GM23338 (cell line): ENCODE results near the gene TRAPPC12. TPM values are rescaled to one million over a fixed set of nuclear protein-coding genes. Genes with fewer than 3 reads are reported as not detected.

Experiments used
- ATAC-seq: fragments of 200-7000 bp; cut with Tn5 transposase; 3 replicates; pipeline ENCODE4 v1.9.1; 2020
- DNase-seq: peaks from one replicate; pipeline ENCODE4 v3.0.0-alpha.2; 2015; ENCODE audit warnings: low spot score
- H2AFZ ChIP-seq: fragments of 200-600 bp; sonication (generic); 2 replicates; pipeline ENCODE4 v1.8.0; 2016; ENCODE audit warnings: antibody characterized with exemption, mild to moderate bottlenecking, moderate library complexity
- H3F3A ChIP-seq: fragments of 200-600 bp; sonication (generic); replicated peaks from 2 replicates; pipeline ENCODE4 v1.8.0; 2017; ENCODE audit warnings: antibody characterized with exemption, mixed run types, low read depth
- H3K27ac ChIP-seq: fragments of 200-600 bp; sonication (generic); 2 replicates; pipeline ENCODE4 v1.6.1; 2016; ENCODE audit warnings: low read depth
- H3K27me3 ChIP-seq: fragments of 200-600 bp; sonication (generic); 2 replicates; pipeline ENCODE4 v1.8.0; 2016; ENCODE audit warnings: mild to moderate bottlenecking, mixed run types, moderate library complexity; ENCODE audit not compliant: insufficient read depth
- H3K36me3 ChIP-seq: fragments of 200-600 bp; sonication (generic); 2 replicates; pipeline ENCODE4 v1.8.0; 2016; ENCODE audit warnings: mild to moderate bottlenecking; ENCODE audit not compliant: insufficient read depth
- H3K4me1 ChIP-seq: fragments of 200-600 bp; sonication (generic); 2 replicates; pipeline ENCODE4 v1.8.0; 2016; ENCODE audit warnings: mild to moderate bottlenecking, moderate library complexity; ENCODE audit not compliant: insufficient read depth
- H3K4me2 ChIP-seq: fragments of 200-600 bp; sonication (generic); 2 replicates; pipeline ENCODE4 v1.7.1; 2017; ENCODE audit warnings: mixed run types
- H3K4me3 ChIP-seq: fragments of 200-600 bp; sonication (generic); 2 replicates; pipeline ENCODE4 v1.6.1; 2016; ENCODE audit warnings: mixed run types
- H3K79me2 ChIP-seq: fragments of 200-600 bp; sonication (generic); replicated peaks from 2 replicates; pipeline ENCODE4 v1.8.0; 2017; ENCODE audit warnings: mild to moderate bottlenecking; ENCODE audit not compliant: insufficient read depth
- H3K9me2 ChIP-seq: fragments of 200-600 bp; sonication (generic); 2 replicates; pipeline ENCODE4 v1.8.0; 2017; ENCODE audit not compliant: insufficient read depth
- H4K20me1 ChIP-seq: fragments of 200-600 bp; sonication (generic); replicated peaks from 2 replicates; pipeline ENCODE4 v1.8.0; 2017; ENCODE audit warnings: mild to moderate bottlenecking; ENCODE audit not compliant: insufficient read depth
- H3K27ac Mint-ChIP-seq: 2 replicates; pipeline ENCODE4 v1.8.0; 2020; ENCODE audit warnings: inconsistent platforms, mild to moderate bottlenecking, moderate library complexity, mixed read lengths
- H3K27me3 Mint-ChIP-seq: 3 replicates; pipeline ENCODE4 v1.8.0; 2022; ENCODE audit warnings: low read depth, mild to moderate bottlenecking, moderate library complexity, mixed read lengths, inconsistent platforms; ENCODE audit not compliant: insufficient read depth, poor library complexity
- H3K36me3 Mint-ChIP-seq: 3 replicates; pipeline ENCODE4 v1.8.0; 2021; ENCODE audit warnings: low read depth, mild to moderate bottlenecking, inconsistent platforms, moderate library complexity, mixed read lengths
- H3K4me1 Mint-ChIP-seq: 3 replicates; pipeline ENCODE4 v1.8.0; 2020; ENCODE audit warnings: mild to moderate bottlenecking, inconsistent platforms, mixed read lengths
- H3K4me3 Mint-ChIP-seq: 3 replicates; pipeline ENCODE4 v1.8.0; 2021; ENCODE audit warnings: moderate library complexity, mild to moderate bottlenecking, inconsistent platforms, mixed read lengths
- H3K9me3 Mint-ChIP-seq: 3 replicates; pipeline ENCODE4 v1.8.0; 2020; ENCODE audit warnings: moderate library complexity, mild to moderate bottlenecking, inconsistent platforms, mixed read lengths
- CREB1 ChIP-seq: fragments of 250-450 bp; sonication (Bioruptor Pico); IDR thresholded peaks from 2 replicates; pipeline ENCODE4 v1.5.0; 2020; ENCODE audit warnings: low read depth, mild to moderate bottlenecking, moderate library complexity
- CTCF ChIP-seq, 2 experiments: fragments of 200-600 bp in 1 of 2; sonication (generic) in 1 of 2; conservative IDR thresholded peaks; 2 replicates each; pipeline versions ENCODE4 v1.5.1 to v1.6.1; 2016 to 2017; ENCODE audit warnings: antibody characterized with exemption in 2 of 2, low read depth in 2 of 2, mild to moderate bottlenecking in 2 of 2, moderate library complexity in 1 of 2
- EZH2 ChIP-seq: fragments of 200-600 bp; sonication (generic); IDR thresholded peaks from one replicate; pipeline ENCODE4 v1.8.0; 2017; ENCODE audit warnings: antibody characterized with exemption, mild to moderate bottlenecking, low read depth; ENCODE audit not compliant: unreplicated experiment
- EZH2phosphoT487 ChIP-seq: fragments of 200-600 bp; sonication (generic); IDR thresholded peaks from one replicate; pipeline ENCODE4 v1.8.1; 2018; ENCODE audit warnings: antibody characterized with exemption; ENCODE audit not compliant: unreplicated experiment
- JUNB ChIP-seq: IDR thresholded peaks from one replicate; pipeline ENCODE4 v1.6.1; 2016; ENCODE audit warnings: antibody characterized with exemption; ENCODE audit not compliant: unreplicated experiment
- NANOG ChIP-seq: IDR thresholded peaks from 2 replicates; pipeline ENCODE4 v1.6.1; 2016; ENCODE audit warnings: antibody characterized with exemption, borderline replicate concordance
- POLR2AphosphoS5 ChIP-seq: IDR thresholded peaks from 2 replicates; pipeline ENCODE4 v1.6.1; 2016; ENCODE audit warnings: antibody characterized with exemption, low read depth
- REST ChIP-seq: IDR thresholded peaks from one replicate; pipeline ENCODE4 v1.6.1; 2018; ENCODE audit warnings: antibody characterized with exemption; ENCODE audit not compliant: unreplicated experiment
- STAT1 ChIP-seq: IDR thresholded peaks from one replicate; pipeline ENCODE4 v1.6.1; 2016; ENCODE audit warnings: antibody characterized with exemption; ENCODE audit not compliant: unreplicated experiment
- ZNF114 ChIP-seq: fragments of 250-450 bp; sonication (Bioruptor Pico); IDR thresholded peaks from 2 replicates; pipeline ENCODE4 v1.5.0; 2020; ENCODE audit warnings: mild to moderate bottlenecking, moderate library complexity
- ZNF331 ChIP-seq: fragments of 250-450 bp; sonication (Bioruptor Pico); IDR thresholded peaks from 2 replicates; pipeline ENCODE4 v1.5.0; 2020; ENCODE audit warnings: low read depth, mild to moderate bottlenecking, moderate library complexity
- polyA plus RNA-seq: library from polyadenylated mRNA; unstranded; fragments of >200 nt; fragmentation: Nextera tagmentation; extraction: Ambion mirVana; gene quantifications from 2 replicates; pipeline ENCODE4 v1.2.1, GENCODE V29; 2016
- total RNA-seq: library from RNA; depleted of rRNA; stranded (reverse); fragments of >200 nt; shearing (Covaris generic); gene quantifications from 2 replicates; pipeline ENCODE4 v1.2.3, GENCODE V29; 2014
- TF ChIP-seq, protein P1 (sequence below): IDR thresholded peaks from 2 replicates; pipeline ENCODE4 v1.6.1; 2016; ENCODE audit warnings: antibody characterized with exemption
- TF ChIP-seq, protein P2 (sequence below): fragments of 250-450 bp; sonication (Bioruptor Pico); IDR thresholded peaks from 2 replicates; pipeline ENCODE4 v1.5.0; 2020; ENCODE audit warnings: mild to moderate bottlenecking, moderate library complexity

TRAPPC12 gene
- total and polyA plus RNA-seq, 2 experiments from 2014 or later: 48.9 to 57.7 TPM

DNA sequence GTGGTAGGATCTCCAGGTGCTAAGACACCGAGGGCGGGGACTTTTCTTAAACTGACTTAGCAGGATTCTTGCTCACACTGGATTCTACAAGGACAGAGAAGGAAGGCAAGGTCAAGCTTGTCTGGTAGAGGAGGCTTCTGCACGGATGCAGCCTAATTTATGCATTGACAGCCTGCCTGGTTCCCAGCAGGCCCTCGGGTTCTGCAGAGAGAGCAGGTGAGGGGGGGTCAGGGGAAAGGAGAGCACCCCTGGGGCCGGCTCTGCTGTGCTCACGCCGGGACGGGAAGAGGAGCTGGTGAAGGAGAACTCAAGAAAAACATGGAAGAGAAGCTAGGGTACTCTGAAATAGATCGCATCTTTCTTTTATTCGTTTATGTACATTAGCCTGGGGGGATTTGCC lies 93.5 kb downstream of the TRAPPC12 start:
- no peaks in the 10 kb centered on the region for H4K20me1 ChIP-seq
- peak; percentile 83 for ATAC-seq
- H3K79me2 ChIP-seq: no peaks in the 10 kb centered on the region
- TF ChIP-seq NANOG: no peak
- no peak for TF ChIP-seq JUNB
- TF ChIP-seq ZNF114: no peak
- no peak for TF ChIP-seq POLR2AphosphoS5
- TF ChIP-seq EZH2phosphoT487: no peak
- no peak for TF ChIP-seq EZH2
- no peak for TF ChIP-seq STAT1
- TF ChIP-seq CTCF (conservative IDR thresholded peaks at IDR 0.05; ENCODE audit: low read depth in 2 of 2): no peak
- TF ChIP-seq REST: no peak
- TF ChIP-seq, protein P1, sequence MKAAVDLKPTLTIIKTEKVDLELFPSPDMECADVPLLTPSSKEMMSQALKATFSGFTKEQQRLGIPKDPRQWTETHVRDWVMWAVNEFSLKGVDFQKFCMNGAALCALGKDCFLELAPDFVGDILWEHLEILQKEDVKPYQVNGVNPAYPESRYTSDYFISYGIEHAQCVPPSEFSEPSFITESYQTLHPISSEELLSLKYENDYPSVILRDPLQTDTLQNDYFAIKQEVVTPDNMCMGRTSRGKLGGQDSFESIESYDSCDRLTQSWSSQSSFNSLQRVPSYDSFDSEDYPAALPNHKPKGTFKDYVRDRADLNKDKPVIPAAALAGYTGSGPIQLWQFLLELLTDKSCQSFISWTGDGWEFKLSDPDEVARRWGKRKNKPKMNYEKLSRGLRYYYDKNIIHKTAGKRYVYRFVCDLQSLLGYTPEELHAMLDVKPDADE: no peak
- TF ChIP-seq CREB1 (CRISPR knock-in tag): no peak
- TF ChIP-seq ZNF331 (CRISPR knock-in tag): no peak
- TF ChIP-seq, protein P2, sequence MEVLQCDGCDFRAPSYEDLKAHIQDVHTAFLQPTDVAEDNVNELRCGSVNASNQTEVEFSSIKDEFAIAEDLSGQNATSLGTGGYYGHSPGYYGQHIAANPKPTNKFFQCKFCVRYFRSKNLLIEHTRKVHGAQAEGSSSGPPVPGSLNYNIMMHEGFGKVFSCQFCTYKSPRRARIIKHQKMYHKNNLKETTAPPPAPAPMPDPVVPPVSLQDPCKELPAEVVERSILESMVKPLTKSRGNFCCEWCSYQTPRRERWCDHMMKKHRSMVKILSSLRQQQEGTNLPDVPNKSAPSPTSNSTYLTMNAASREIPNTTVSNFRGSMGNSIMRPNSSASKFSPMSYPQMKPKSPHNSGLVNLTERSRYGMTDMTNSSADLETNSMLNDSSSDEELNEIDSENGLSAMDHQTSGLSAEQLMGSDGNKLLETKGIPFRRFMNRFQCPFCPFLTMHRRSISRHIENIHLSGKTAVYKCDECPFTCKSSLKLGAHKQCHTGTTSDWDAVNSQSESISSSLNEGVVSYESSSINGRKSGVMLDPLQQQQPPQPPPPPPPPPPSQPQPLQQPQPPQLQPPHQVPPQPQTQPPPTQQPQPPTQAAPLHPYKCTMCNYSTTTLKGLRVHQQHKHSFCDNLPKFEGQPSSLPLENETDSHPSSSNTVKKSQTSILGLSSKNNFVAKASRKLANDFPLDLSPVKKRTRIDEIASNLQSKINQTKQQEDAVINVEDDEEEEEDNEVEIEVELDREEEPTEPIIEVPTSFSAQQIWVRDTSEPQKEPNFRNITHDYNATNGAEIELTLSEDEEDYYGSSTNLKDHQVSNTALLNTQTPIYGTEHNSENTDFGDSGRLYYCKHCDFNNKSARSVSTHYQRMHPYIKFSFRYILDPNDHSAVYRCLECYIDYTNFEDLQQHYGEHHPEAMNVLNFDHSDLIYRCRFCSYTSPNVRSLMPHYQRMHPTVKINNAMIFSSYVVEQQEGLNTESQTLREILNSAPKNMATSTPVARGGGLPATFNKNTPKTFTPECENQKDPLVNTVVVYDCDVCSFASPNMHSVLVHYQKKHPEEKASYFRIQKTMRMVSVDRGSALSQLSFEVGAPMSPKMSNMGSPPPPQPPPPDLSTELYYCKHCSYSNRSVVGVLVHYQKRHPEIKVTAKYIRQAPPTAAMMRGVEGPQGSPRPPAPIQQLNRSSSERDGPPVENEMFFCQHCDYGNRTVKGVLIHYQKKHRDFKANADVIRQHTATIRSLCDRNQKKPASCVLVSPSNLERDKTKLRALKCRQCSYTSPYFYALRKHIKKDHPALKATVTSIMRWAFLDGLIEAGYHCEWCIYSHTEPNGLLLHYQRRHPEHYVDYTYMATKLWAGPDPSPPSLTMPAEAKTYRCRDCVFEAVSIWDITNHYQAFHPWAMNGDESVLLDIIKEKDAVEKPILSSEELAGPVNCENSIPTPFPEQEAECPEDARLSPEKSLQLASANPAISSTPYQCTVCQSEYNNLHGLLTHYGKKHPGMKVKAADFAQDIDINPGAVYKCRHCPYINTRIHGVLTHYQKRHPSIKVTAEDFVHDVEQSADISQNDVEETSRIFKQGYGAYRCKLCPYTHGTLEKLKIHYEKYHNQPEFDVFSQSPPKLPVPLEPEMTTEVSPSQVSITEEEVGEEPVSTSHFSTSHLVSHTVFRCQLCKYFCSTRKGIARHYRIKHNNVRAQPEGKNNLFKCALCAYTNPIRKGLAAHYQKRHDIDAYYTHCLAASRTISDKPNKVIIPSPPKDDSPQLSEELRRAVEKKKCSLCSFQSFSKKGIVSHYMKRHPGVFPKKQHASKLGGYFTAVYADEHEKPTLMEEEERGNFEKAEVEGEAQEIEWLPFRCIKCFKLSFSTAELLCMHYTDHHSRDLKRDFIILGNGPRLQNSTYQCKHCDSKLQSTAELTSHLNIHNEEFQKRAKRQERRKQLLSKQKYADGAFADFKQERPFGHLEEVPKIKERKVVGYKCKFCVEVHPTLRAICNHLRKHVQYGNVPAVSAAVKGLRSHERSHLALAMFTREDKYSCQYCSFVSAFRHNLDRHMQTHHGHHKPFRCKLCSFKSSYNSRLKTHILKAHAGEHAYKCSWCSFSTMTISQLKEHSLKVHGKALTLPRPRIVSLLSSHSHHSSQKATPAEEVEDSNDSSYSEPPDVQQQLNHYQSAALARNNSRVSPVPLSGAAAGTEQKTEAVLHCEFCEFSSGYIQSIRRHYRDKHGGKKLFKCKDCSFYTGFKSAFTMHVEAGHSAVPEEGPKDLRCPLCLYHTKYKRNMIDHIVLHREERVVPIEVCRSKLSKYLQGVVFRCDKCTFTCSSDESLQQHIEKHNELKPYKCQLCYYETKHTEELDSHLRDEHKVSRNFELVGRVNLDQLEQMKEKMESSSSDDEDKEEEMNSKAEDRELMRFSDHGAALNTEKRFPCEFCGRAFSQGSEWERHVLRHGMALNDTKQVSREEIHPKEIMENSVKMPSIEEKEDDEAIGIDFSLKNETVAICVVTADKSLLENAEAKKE (CRISPR knock-in tag): no peak
- H3K4me2 ChIP-seq: no peak overlapping the region
- Mint-ChIP-seq H3K27me3 (peaks cover 9% of the 10 kb centered on the region), H3K36me3 (peaks cover 28% of the 10 kb centered on the region), H3K9me3 (no peaks in the 10 kb centered on the region), H3K4me1 (peaks cover 22% of the 10 kb centered on the region), H3K4me3 (no peak overlapping the region), H3K27ac (no peak overlapping the region)
- no peak for DNase-seq
- H3K4me3 ChIP-seq: no peak overlapping the region
- H2AFZ ChIP-seq: no peak overlapping the region
- H3K9me2 ChIP-seq: no peaks in the 10 kb centered on the region
- H3K4me1 ChIP-seq: no peaks in the 10 kb centered on the region
- H3K27me3 ChIP-seq: no peaks in the 10 kb centered on the region
- H3K27ac ChIP-seq: no peak overlapping the region
- H3F3A ChIP-seq: no peaks in the 10 kb centered on the region
- H3K36me3 ChIP-seq: peaks cover 4% of the 10 kb centered on the region; the same call in 1 of the 2 replicates
